HCEC 1CT (cell line): ENCODE results near the gene DCAF8L1.
"Not testable (repeated sequence)": the region's sequence is repeated elsewhere in the genome, so short reads cannot be mapped to it uniquely, and the experiment has no call there.

Source experiments
- DNase-seq: peaks from one replicate; pipeline ENCODE4 v3.0.0-alpha.2; 2017

The DCAF8L1 gene

GRCh38 chrX:27981349-27981748, at the start of gene DCAF8L1:
Gene DCAF8L1, minus strand, starts transcription at chrX:27981449. Its CDS starts 115 bp downstream, at chrX:27981334.
- no peak for DNase-seq

GRCh38 chrX:28022371-28022770, 41.1 kb upstream of the DCAF8L1 start:
- DNase-seq: no peak

GRCh38 chrX:28016823-28017222, 35.6 kb upstream of the DCAF8L1 start:
- no peak for DNase-seq

- DNase-seq: no peak
Measured at GRCh38 chrX:28015993-28016392, 34.7 kb upstream of the DCAF8L1 start.

GRCh38 chrX:28010875-28011274, 29.6 kb upstream of the DCAF8L1 start:
- DNase-seq: no peak

- no peak for DNase-seq
Measured at GRCh38 chrX:27998666-27999065, 17.4 kb upstream of the DCAF8L1 start.

GRCh38 chrX:27997622-27998021, 16.4 kb upstream of the DCAF8L1 start:
- no peak for DNase-seq

GRCh38 chrX:27996132-27996531, 14.9 kb upstream of the DCAF8L1 start:
- no peak for DNase-seq

GRCh38 chrX:27995611-27996010, 14.4 kb upstream of the DCAF8L1 start:
- no peak for DNase-seq

GRCh38 chrX:27987862-27988646, 6.8 kb upstream of the DCAF8L1 start:
- DNase-seq: no peak

GRCh38 chrX:27976934-27977333, 4.3 kb downstream of the DCAF8L1 start:
- DNase-seq: not testable (repeated sequence)

GRCh38 chrX:27976284-27976683, 5.0 kb downstream of the DCAF8L1 start:
- no peak for DNase-seq

GRCh38 chrX:27968878-27969277, 12.4 kb downstream of the DCAF8L1 start:
- DNase-seq: no peak

GRCh38 chrX:27968352-27968751, 12.9 kb downstream of the DCAF8L1 start:
- no peak for DNase-seq

- DNase-seq: no peak
Measured at GRCh38 chrX:27966955-27967354, 14.3 kb downstream of the DCAF8L1 start.

GRCh38 chrX:27966492-27966891, 14.8 kb downstream of the DCAF8L1 start:
- DNase-seq: no peak

GRCh38 chrX:27965348-27965747, 15.9 kb downstream of the DCAF8L1 start:
- not testable (repeated sequence) for DNase-seq

GRCh38 chrX:27964432-27964831, 16.8 kb downstream of the DCAF8L1 start:
- DNase-seq: no peak

GRCh38 chrX:27960410-27960809, 20.8 kb downstream of the DCAF8L1 start:
- DNase-seq: not testable (repeated sequence)

- DNase-seq: no peak
Measured at GRCh38 chrX:27953171-27953570, 28.1 kb downstream of the DCAF8L1 start.

- no peak for DNase-seq
Measured at GRCh38 chrX:27933361-27933760, 47.9 kb downstream of the DCAF8L1 start.
